Caco-2 (cell line): Measurements from ENCODE around the gene OPRD1. TPM values are rescaled to one million over a fixed set of nuclear protein-coding genes. Genes with fewer than 3 reads are reported as not detected.
"Not testable (repeated sequence)": the region's sequence is repeated elsewhere in the genome, so short reads cannot be mapped to it uniquely, and the experiment has no call there.

Experiments
- BruUV-seq: library from RNA; stranded (reverse); fragments of 400-500 nt; replicated peaks from 2 replicates; lab custom pipeline; 2021; lab: Mats Ljungman, UMichigan
- CTCF ChIA-PET: fragments of 300-600 bp; sonication (Branson Sonifier 250); formaldehyde crosslinking; loops from one replicate; lab custom pipeline; 2022; ENCODE audit warnings: antibody characterized with exemption; lab: Charles Lee
- POLR2A ChIA-PET: fragments of 300-600 bp; sonication (Branson Sonifier 250); formaldehyde crosslinking; loops from one replicate; lab custom pipeline; 2022; ENCODE audit warnings: antibody characterized with exemption; lab: Charles Lee
- DNase-seq, 2 experiments: peaks; one replicate each; pipeline versions ENCODE4 v3.0.0 to v3.0.0-alpha.2; 2020 to 2022
- H3K27me3 ChIP-seq: replicated peaks from 2 replicates; pipeline ENCODE4 v1.6.0; 2011; ENCODE audit warnings: low read length; ENCODE audit not compliant: control insufficient read depth, insufficient read depth
- H3K36me3 ChIP-seq: 2 replicates; pipeline ENCODE4 v1.5.1; 2011; ENCODE audit warnings: low read length; ENCODE audit not compliant: control insufficient read depth, insufficient read depth
- H3K4me1 ChIP-seq: fragments of 250-450 bp; sonication (Bioruptor Pico); 2 replicates; pipeline ENCODE4 v1.5.1; 2020; ENCODE audit warnings: mild to moderate bottlenecking
- H3K4me3 ChIP-seq: 2 replicates; pipeline ENCODE4 v1.5.1; 2011; ENCODE audit warnings: low read depth, mild to moderate bottlenecking, control low read depth, low read length
- H3K9me3 ChIP-seq: fragments of 250-450 bp; sonication (Bioruptor Pico); 2 replicates; pipeline ENCODE4 v1.5.1; 2020; ENCODE audit warnings: mild to moderate bottlenecking, moderate library complexity
- H3K27ac Mint-ChIP-seq: one replicate; pipeline ENCODE4 v1.8.0; 2022; ENCODE audit warnings: mixed read lengths; ENCODE audit not compliant: unreplicated experiment
- H3K27me3 Mint-ChIP-seq: one replicate; pipeline ENCODE4 v1.8.0; 2022; ENCODE audit warnings: mixed read lengths; ENCODE audit not compliant: insufficient read depth, unreplicated experiment
- H3K36me3 Mint-ChIP-seq: one replicate; pipeline ENCODE4 v1.8.0; 2022; ENCODE audit warnings: mild to moderate bottlenecking, mixed read lengths; ENCODE audit not compliant: insufficient read depth, unreplicated experiment
- H3K4me1 Mint-ChIP-seq: one replicate; pipeline ENCODE4 v1.8.0; 2022; ENCODE audit warnings: low read depth, mixed read lengths; ENCODE audit not compliant: unreplicated experiment
- H3K4me3 Mint-ChIP-seq: one replicate; pipeline ENCODE4 v1.8.0; 2022; ENCODE audit warnings: mild to moderate bottlenecking, moderate library complexity, mixed read lengths; ENCODE audit not compliant: unreplicated experiment
- H3K9me3 Mint-ChIP-seq: one replicate; pipeline ENCODE4 v1.8.0; 2022; ENCODE audit warnings: mixed read lengths; ENCODE audit not compliant: unreplicated experiment
- CTCF ChIP-seq, 2 experiments: fragments of 200-600 bp in 1 of 2; IDR thresholded peaks; 1 replicate in 1 of 2; 2 replicates in 1 of 2; pipeline versions ENCODE4 v1.5.1 to v1.8.0; 2011 to 2022; ENCODE audit warnings: antibody characterized with exemption in 1 of 2, control low read depth in 1 of 2, inconsistent platforms in 1 of 2, low read depth in 1 of 2, low read length in 1 of 2, mild to moderate bottlenecking in 1 of 2, moderate library complexity in 1 of 2; ENCODE audit not compliant: insufficient read depth in 1 of 2, severe bottlenecking in 1 of 2, unreplicated experiment in 1 of 2
- intact Hi-C: fragments of 100-400 bp; cut with micrococcal nuclease; formaldehyde crosslinking; loops from one replicate; pipeline ENCODE4 v1.10.0; 2022; ENCODE audit not compliant: unreplicated experiment
- total RNA-seq: library from RNA; stranded (reverse); gene quantifications from 2 replicates; pipeline ENCODE4 v1.2.3, GENCODE V29; 2022

OPRD1 gene
- total RNA-seq, 1 experiment from 2014 or later: 0.07 TPM

- no peaks in the 10 kb centered on the region for H3K9me3 ChIP-seq
- BruUV-seq: no TSS peak
- no peak overlapping the region for H3K4me3 Mint-ChIP-seq
- H3K4me1 ChIP-seq: no peaks in the 10 kb centered on the region
- no peaks in the 10 kb centered on the region for H3K36me3 ChIP-seq
- H3K4me3 ChIP-seq: no peak overlapping the region
- H3K9me3 Mint-ChIP-seq: no peaks in the 10 kb centered on the region
- no peak for TF ChIP-seq CTCF (IDR thresholded peaks at IDR 0.05; ENCODE audit: insufficient read depth in 1 of 2, low read depth in 1 of 2, low read length in 1 of 2, severe bottlenecking in 1 of 2, unreplicated experiment in 1 of 2)
- H3K27ac Mint-ChIP-seq: no peak overlapping the region
- no peaks in the 10 kb centered on the region for H3K27me3 ChIP-seq
- DNase-seq: no peak
- no peaks in the 10 kb centered on the region for H3K4me1 Mint-ChIP-seq
- ChIA-PET CTCF (interaction anchor here (0.6 to 0.9 kb wide), 4 partner anchors 8 to 1737 kb away, joined by 3 to 4 read pairs (median 3); no protein-coding TSS in a partner anchor), POLR2A (interaction anchor here (0.6 kb wide), 1 partner anchor 44 kb away, joined by 7 read pairs; no protein-coding TSS in a partner anchor)
- no peaks in the 10 kb centered on the region for H3K27me3 Mint-ChIP-seq
- intact Hi-C loops: no loop called here
- no peaks in the 10 kb centered on the region for H3K36me3 Mint-ChIP-seq
Measured at GRCh38 chr1:28792644-28793121, 19.3 kb upstream of the OPRD1 start.

- H3K4me1 ChIP-seq, H3K36me3 ChIP-seq, intact Hi-C loops, H3K9me3 Mint-ChIP-seq, H3K4me3 Mint-ChIP-seq, H3K4me1 Mint-ChIP-seq, H3K27me3 ChIP-seq, POLR2A ChIA-PET, DNase-seq, H3K27ac Mint-ChIP-seq, H3K9me3 ChIP-seq, BruUV-seq, H3K4me3 ChIP-seq, H3K27me3 Mint-ChIP-seq, H3K36me3 Mint-ChIP-seq: not testable (repeated sequence)
- CTCF ChIA-PET: interaction anchor here (0.7 kb wide), 1 partner anchor 81 kb away, joined by 3 read pairs; no protein-coding TSS in a partner anchor
Measured at GRCh38 chr1:28794582-28794981, 17.4 kb upstream of the OPRD1 start.

- Histone ChIP-seq H3K36me3 (no peaks in the 10 kb centered on the region), H3K4me3 (no peak overlapping the region), H3K4me1 (no peaks in the 10 kb centered on the region), H3K9me3 (no peaks in the 10 kb centered on the region), H3K27me3 (no peaks in the 10 kb centered on the region)
- POLR2A ChIA-PET: no interaction called here
- H3K4me1 Mint-ChIP-seq: no peaks in the 10 kb centered on the region
- intact Hi-C loops: no loop called here
- no peaks in the 10 kb centered on the region for H3K36me3 Mint-ChIP-seq
- BruUV-seq: no TSS peak
- no peaks in the 10 kb centered on the region for H3K27me3 Mint-ChIP-seq
- H3K27ac Mint-ChIP-seq: no peak overlapping the region
- H3K9me3 Mint-ChIP-seq: no peaks in the 10 kb centered on the region
- TF ChIP-seq CTCF (IDR thresholded peaks at IDR 0.05; ENCODE audit: insufficient read depth in 1 of 2, low read depth in 1 of 2, low read length in 1 of 2, severe bottlenecking in 1 of 2, unreplicated experiment in 1 of 2): no peak
- CTCF ChIA-PET: interaction anchor here (0.7 to 1.8 kb wide), 2 partner anchors 79 to 80 kb away, joined by 3 to 8 read pairs; no protein-coding TSS in a partner anchor
- no peak overlapping the region for H3K4me3 Mint-ChIP-seq
- no peak for DNase-seq
Measured at GRCh38 chr1:28796352-28797211, 15.4 kb upstream of the OPRD1 start.
